ENCODE measurements around the gene TM4SF4.

Gene TM4SF4

DNA sequence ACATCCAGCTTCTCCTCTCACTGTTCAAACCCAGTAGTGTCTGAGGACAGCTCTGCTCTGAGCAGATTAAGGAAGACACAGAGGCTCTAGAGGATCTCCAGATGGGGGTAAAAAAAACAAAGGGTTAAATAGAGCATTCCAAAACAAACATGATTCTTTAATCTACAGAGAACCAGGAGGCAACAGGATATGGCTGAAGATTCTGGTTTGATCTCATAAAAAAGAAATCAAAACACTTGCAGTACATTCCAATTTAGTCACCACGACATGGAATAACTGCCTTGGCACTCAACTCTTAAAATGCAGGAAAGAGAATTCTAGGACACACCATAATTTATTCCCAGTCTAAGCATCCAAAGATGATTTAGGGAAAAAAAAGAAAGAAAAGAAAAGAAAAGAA is 32.0 kb downstream of the TM4SF4 start:
- DNase-seq (ENCODE audit: low read depth), result peak; percentile 60
- TF ChIP-seq, protein P1, sequence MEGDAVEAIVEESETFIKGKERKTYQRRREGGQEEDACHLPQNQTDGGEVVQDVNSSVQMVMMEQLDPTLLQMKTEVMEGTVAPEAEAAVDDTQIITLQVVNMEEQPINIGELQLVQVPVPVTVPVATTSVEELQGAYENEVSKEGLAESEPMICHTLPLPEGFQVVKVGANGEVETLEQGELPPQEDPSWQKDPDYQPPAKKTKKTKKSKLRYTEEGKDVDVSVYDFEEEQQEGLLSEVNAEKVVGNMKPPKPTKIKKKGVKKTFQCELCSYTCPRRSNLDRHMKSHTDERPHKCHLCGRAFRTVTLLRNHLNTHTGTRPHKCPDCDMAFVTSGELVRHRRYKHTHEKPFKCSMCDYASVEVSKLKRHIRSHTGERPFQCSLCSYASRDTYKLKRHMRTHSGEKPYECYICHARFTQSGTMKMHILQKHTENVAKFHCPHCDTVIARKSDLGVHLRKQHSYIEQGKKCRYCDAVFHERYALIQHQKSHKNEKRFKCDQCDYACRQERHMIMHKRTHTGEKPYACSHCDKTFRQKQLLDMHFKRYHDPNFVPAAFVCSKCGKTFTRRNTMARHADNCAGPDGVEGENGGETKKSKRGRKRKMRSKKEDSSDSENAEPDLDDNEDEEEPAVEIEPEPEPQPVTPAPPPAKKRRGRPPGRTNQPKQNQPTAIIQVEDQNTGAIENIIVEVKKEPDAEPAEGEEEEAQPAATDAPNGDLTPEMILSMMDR (conservative IDR thresholded peaks at IDR 0.05; ENCODE audit: control insufficient read depth, insufficient read depth, low read depth, low read length), result no peak
- H3K4me3 ChIP-seq (ENCODE audit: control insufficient read depth, low read depth, low read length), result no peak overlapping the region

DNA sequence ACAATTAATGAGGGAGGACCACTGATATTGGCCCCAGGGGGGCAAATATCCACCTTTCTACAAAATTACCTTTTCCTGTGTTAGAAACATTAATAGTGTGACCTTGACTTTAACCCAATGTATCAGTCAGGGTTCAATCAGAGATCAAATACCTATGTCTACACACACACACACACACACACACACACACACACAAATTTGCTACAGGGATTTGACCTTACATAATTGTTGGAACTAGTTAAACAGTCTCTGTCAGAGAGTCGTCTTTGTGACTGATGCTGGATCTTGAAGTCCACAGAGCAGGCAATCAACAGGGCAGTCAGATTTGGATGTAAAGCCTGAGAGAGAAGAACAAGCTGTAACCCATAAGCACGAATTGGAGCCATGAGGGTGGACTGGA is 32.5 kb downstream of the TM4SF4 start:
- DNase-seq (ENCODE audit: low read depth), result no peak
- TF ChIP-seq, protein P1 (conservative IDR thresholded peaks at IDR 0.05; ENCODE audit: control insufficient read depth, insufficient read depth, low read depth, low read length), result no peak
- H3K4me3 ChIP-seq (ENCODE audit: control insufficient read depth, low read depth, low read length), result no peak overlapping the region

DNA sequence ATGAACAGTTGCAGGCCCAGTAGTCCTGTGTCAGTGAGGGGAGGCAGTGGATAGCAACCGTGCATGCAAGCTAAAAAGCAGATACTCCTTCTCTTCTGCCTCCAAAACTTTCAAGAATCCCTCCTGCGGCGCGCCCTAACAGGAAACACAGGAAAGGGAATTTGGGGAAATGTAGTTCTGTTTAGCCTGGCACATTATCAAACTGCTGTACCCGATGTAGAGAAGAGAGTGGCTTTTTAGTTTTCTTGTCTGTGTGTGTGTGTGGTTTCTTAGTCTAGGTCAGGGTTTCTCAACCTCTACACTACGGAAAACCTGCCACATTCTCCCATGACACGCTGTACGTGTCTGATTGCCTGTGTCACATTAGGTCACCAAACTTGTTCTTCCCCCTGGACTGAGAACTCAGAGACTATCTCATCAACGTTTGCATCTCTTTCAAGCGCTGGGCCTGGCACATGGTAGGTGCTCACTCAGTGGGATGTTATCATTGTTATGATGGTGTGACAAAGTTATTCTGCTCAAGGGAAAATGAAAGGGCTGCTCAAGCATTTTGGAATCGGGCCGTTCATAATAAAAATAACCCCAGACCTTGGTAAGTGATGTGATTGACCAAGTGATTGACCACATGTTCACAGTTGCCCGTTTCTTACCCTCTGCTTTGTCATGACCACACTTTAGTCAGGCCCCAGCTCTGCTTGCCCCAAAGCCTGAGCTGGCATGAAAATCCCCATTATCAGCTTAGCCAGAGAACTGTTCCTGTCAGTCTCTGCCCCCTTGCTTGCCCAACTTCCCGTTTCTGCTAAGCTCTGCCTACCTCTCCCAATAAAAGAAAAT is 33.2 kb downstream of the TM4SF4 start:
- H3K4me3 ChIP-seq (ENCODE audit: control insufficient read depth, low read depth, low read length), result no peak overlapping the region
- TF ChIP-seq, protein P1 (conservative IDR thresholded peaks at IDR 0.05; ENCODE audit: control insufficient read depth, insufficient read depth, low read depth, low read length), result no peak

DNA sequence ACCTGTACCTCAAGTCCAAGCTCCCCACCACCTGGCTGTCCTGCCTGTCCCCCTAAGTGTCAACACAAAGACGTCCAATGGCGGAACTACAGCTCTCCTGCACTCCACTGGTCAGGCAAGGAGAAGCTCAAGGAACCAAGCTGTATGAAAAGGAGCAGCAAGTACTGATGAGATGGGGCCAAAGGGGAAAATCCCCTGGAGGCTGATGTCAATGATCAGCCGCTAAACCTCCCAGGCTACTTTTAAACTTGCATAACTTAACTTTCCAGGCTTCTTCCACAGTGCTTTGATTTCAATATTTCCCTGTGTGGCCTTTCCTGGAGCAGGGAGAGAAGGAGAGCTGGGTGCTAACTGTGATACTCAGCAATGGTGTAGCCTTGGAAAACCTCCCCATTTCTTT is 35.0 kb downstream of the TM4SF4 start:
- no peak overlapping the region for H3K4me3 ChIP-seq (ENCODE audit: control insufficient read depth, low read depth, low read length)
- TF ChIP-seq, protein P1 (conservative IDR thresholded peaks at IDR 0.05; ENCODE audit: control insufficient read depth, insufficient read depth, low read depth, low read length), result no peak
- no peak for DNase-seq (ENCODE audit: low read depth)

More for the DNA sequence above, 33.2 kb downstream of the TM4SF4 start:
- DNase-seq (ENCODE audit: low read depth), result no peak

DNA sequence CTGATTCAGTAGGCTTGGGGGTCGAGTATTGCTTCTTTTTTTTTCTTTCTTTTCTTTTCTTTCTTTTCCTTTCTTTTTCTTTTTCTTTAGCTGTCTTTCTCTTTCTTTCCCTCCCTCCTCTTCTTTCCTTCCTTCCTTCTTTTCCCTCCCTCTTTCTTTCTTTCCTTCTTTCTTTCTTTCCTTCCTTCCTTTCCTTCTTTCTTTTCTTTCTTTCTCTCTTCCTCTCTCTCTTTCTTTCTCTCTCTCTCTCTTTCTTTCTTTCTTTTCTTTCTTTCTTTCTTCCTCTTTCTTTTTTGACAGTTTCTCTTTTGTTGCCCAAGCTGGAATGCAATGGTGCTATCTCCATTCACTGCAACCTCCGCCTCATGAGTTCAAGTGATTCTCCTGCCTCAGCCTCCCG is 36.0 kb downstream of the TM4SF4 start:
- no peak for DNase-seq (ENCODE audit: low read depth)
- no peak overlapping the region for H3K4me3 ChIP-seq (ENCODE audit: control insufficient read depth, low read depth, low read length)
- TF ChIP-seq, protein P1 (conservative IDR thresholded peaks at IDR 0.05; ENCODE audit: control insufficient read depth, insufficient read depth, low read depth, low read length), result no peak

DNA sequence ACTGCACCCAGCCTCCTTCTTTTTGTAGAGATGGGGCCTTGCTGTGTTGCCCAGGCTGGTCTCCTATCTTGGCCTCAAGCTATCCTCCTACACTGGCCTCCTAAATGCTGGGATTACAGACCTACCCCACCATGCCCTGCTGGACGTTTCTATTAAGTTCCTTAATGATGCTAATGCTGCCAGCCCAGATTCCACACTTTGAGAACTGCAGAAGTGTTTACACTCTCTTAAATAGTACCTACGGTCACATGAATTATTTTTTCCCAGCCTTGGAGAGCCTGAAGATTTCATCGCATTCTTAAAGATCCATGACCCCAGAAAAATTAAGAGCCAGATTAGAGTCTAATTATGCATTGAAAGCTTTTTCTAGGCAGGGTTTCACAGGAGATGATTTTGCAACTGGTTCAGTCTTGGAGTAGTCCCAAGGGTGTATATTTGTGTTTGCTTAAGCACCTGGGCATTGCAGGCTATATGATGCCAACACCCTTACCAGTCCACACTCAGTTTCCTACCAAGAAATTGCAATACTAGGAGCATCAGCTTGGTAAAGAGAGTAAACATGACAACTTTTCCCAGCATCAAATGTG is 36.6 kb downstream of the TM4SF4 start:
- H3K4me3 ChIP-seq (ENCODE audit: control insufficient read depth, low read depth, low read length), result no peak overlapping the region
- DNase-seq (ENCODE audit: low read depth), result no peak
- TF ChIP-seq, protein P1 (conservative IDR thresholded peaks at IDR 0.05; ENCODE audit: control insufficient read depth, insufficient read depth, low read depth, low read length), result no peak

Measured in fibroblast of mammary gland (primary cell).